ENCODE data around the gene BTBD10.

Gene BTBD10

GRCh38 chr11:13367115-13367514 is 95.9 kb downstream of the BTBD10 start:
- Histone ChIP-seq H3K9me3 (ENCODE audit: control insufficient read depth, low read depth, low read length) (no peaks in the 10 kb centered on the region), H3K4me1 (ENCODE audit: control insufficient read depth, low read depth, low read length) (no peaks in the 10 kb centered on the region), H3K27me3 (ENCODE audit: control insufficient read depth, insufficient read depth, low read length) (no peaks in the 10 kb centered on the region), H3K4me3 (ENCODE audit: low read length) (no peak overlapping the region), H3K36me3 (ENCODE audit: control insufficient read depth, low read depth, low read length) (no peaks in the 10 kb centered on the region), H3K27ac (ENCODE audit: low read length) (no peak overlapping the region), H3K9ac (ENCODE audit: low read length) (no peak overlapping the region)

- no peaks in the 10 kb centered on the region for H3K36me3 ChIP-seq (ENCODE audit: control insufficient read depth, low read depth, low read length)
- H3K27ac ChIP-seq (ENCODE audit: low read length), result no peak overlapping the region
- no peak overlapping the region for H3K4me3 ChIP-seq (ENCODE audit: low read length)
- no peaks in the 10 kb centered on the region for H3K4me1 ChIP-seq (ENCODE audit: control insufficient read depth, low read depth, low read length)
- no peak overlapping the region for H3K9ac ChIP-seq (ENCODE audit: low read length)
- no peaks in the 10 kb centered on the region for H3K27me3 ChIP-seq (ENCODE audit: control insufficient read depth, insufficient read depth, low read length)
- H3K9me3 ChIP-seq (ENCODE audit: control insufficient read depth, low read depth, low read length), result no peaks in the 10 kb centered on the region
Observed at GRCh38 chr11:13366266-13367026, 96.6 kb downstream of the BTBD10 start.

GRCh38 chr11:13364388-13364787 is 98.6 kb downstream of the BTBD10 start:
- Histone ChIP-seq H3K9ac (ENCODE audit: low read length) (no peak overlapping the region), H3K4me3 (ENCODE audit: low read length) (no peak overlapping the region), H3K4me1 (ENCODE audit: control insufficient read depth, low read depth, low read length) (no peaks in the 10 kb centered on the region), H3K27me3 (ENCODE audit: control insufficient read depth, insufficient read depth, low read length) (no peaks in the 10 kb centered on the region), H3K36me3 (ENCODE audit: control insufficient read depth, low read depth, low read length) (no peaks in the 10 kb centered on the region), H3K9me3 (ENCODE audit: control insufficient read depth, low read depth, low read length) (no peaks in the 10 kb centered on the region), H3K27ac (ENCODE audit: low read length) (no peak overlapping the region)

GRCh38 chr11:13362596-13363109 is 100.4 kb downstream of the BTBD10 start:
- H3K36me3 ChIP-seq (ENCODE audit: control insufficient read depth, low read depth, low read length), result no peaks in the 10 kb centered on the region
- no peaks in the 10 kb centered on the region for H3K27me3 ChIP-seq (ENCODE audit: control insufficient read depth, insufficient read depth, low read length)
- no peak overlapping the region for H3K4me3 ChIP-seq (ENCODE audit: low read length)
- H3K9me3 ChIP-seq (ENCODE audit: control insufficient read depth, low read depth, low read length), result no peaks in the 10 kb centered on the region
- no peak overlapping the region for H3K9ac ChIP-seq (ENCODE audit: low read length)
- no peak overlapping the region for H3K27ac ChIP-seq (ENCODE audit: low read length)
- H3K4me1 ChIP-seq (ENCODE audit: control insufficient read depth, low read depth, low read length), result no peaks in the 10 kb centered on the region

- Histone ChIP-seq H3K27me3 (ENCODE audit: control insufficient read depth, insufficient read depth, low read length) (no peaks in the 10 kb centered on the region), H3K27ac (ENCODE audit: low read length) (no peak overlapping the region), H3K9me3 (ENCODE audit: control insufficient read depth, low read depth, low read length) (no peaks in the 10 kb centered on the region), H3K36me3 (ENCODE audit: control insufficient read depth, low read depth, low read length) (no peaks in the 10 kb centered on the region), H3K4me3 (ENCODE audit: low read length) (no peak overlapping the region), H3K4me1 (ENCODE audit: control insufficient read depth, low read depth, low read length) (no peaks in the 10 kb centered on the region), H3K9ac (ENCODE audit: low read length) (no peak overlapping the region)
Observed at GRCh38 chr11:13358596-13359270, 104.3 kb downstream of the BTBD10 start.

- Histone ChIP-seq H3K9me3 (ENCODE audit: control insufficient read depth, low read depth, low read length) (no peaks in the 10 kb centered on the region), H3K36me3 (ENCODE audit: control insufficient read depth, low read depth, low read length) (no peaks in the 10 kb centered on the region), H3K9ac (ENCODE audit: low read length) (no peak overlapping the region), H3K4me1 (ENCODE audit: control insufficient read depth, low read depth, low read length) (no peaks in the 10 kb centered on the region), H3K27ac (ENCODE audit: low read length) (no peak overlapping the region), H3K4me3 (ENCODE audit: low read length) (no peak overlapping the region), H3K27me3 (ENCODE audit: control insufficient read depth, insufficient read depth, low read length) (no peaks in the 10 kb centered on the region)
Observed at GRCh38 chr11:13357232-13357631, 105.8 kb downstream of the BTBD10 start.

- H3K27me3 ChIP-seq (ENCODE audit: control insufficient read depth, insufficient read depth, low read length), result no peaks in the 10 kb centered on the region
- H3K4me3 ChIP-seq (ENCODE audit: low read length), result no peak overlapping the region
- H3K9me3 ChIP-seq (ENCODE audit: control insufficient read depth, low read depth, low read length), result no peaks in the 10 kb centered on the region
- H3K27ac ChIP-seq (ENCODE audit: low read length), result no peak overlapping the region
- no peak overlapping the region for H3K9ac ChIP-seq (ENCODE audit: low read length)
- no peaks in the 10 kb centered on the region for H3K36me3 ChIP-seq (ENCODE audit: control insufficient read depth, low read depth, low read length)
- H3K4me1 ChIP-seq (ENCODE audit: control insufficient read depth, low read depth, low read length), result no peaks in the 10 kb centered on the region
Observed at GRCh38 chr11:13355191-13355590, 107.8 kb downstream of the BTBD10 start.

- Histone ChIP-seq H3K36me3 (ENCODE audit: control insufficient read depth, low read depth, low read length) (no peaks in the 10 kb centered on the region), H3K27me3 (ENCODE audit: control insufficient read depth, insufficient read depth, low read length) (no peaks in the 10 kb centered on the region), H3K4me1 (ENCODE audit: control insufficient read depth, low read depth, low read length) (no peaks in the 10 kb centered on the region), H3K4me3 (ENCODE audit: low read length) (no peak overlapping the region), H3K9ac (ENCODE audit: low read length) (no peak overlapping the region), H3K27ac (ENCODE audit: low read length) (no peak overlapping the region), H3K9me3 (ENCODE audit: control insufficient read depth, low read depth, low read length) (no peaks in the 10 kb centered on the region)
Observed at GRCh38 chr11:13354335-13354734, 108.7 kb downstream of the BTBD10 start.

- H3K27ac ChIP-seq (ENCODE audit: low read length), result no peak overlapping the region
- no peaks in the 10 kb centered on the region for H3K9me3 ChIP-seq (ENCODE audit: control insufficient read depth, low read depth, low read length)
- no peaks in the 10 kb centered on the region for H3K27me3 ChIP-seq (ENCODE audit: control insufficient read depth, insufficient read depth, low read length)
- no peaks in the 10 kb centered on the region for H3K36me3 ChIP-seq (ENCODE audit: control insufficient read depth, low read depth, low read length)
- H3K4me1 ChIP-seq (ENCODE audit: control insufficient read depth, low read depth, low read length), result no peaks in the 10 kb centered on the region
- H3K9ac ChIP-seq (ENCODE audit: low read length), result no peak overlapping the region
- no peak overlapping the region for H3K4me3 ChIP-seq (ENCODE audit: low read length)
Observed at GRCh38 chr11:13352711-13353110, 110.3 kb downstream of the BTBD10 start.

- Histone ChIP-seq H3K9me3 (ENCODE audit: control insufficient read depth, low read depth, low read length) (no peaks in the 10 kb centered on the region), H3K27me3 (ENCODE audit: control insufficient read depth, insufficient read depth, low read length) (no peaks in the 10 kb centered on the region), H3K36me3 (ENCODE audit: control insufficient read depth, low read depth, low read length) (no peaks in the 10 kb centered on the region), H3K4me1 (ENCODE audit: control insufficient read depth, low read depth, low read length) (no peaks in the 10 kb centered on the region), H3K27ac (ENCODE audit: low read length) (no peak overlapping the region), H3K9ac (ENCODE audit: low read length) (no peak overlapping the region), H3K4me3 (ENCODE audit: low read length) (no peak overlapping the region)
Observed at GRCh38 chr11:13349581-13349980, 113.4 kb downstream of the BTBD10 start.

- no peak overlapping the region for H3K4me3 ChIP-seq (ENCODE audit: low read length)
- no peaks in the 10 kb centered on the region for H3K36me3 ChIP-seq (ENCODE audit: control insufficient read depth, low read depth, low read length)
- H3K27ac ChIP-seq (ENCODE audit: low read length), result no peak overlapping the region
- no peaks in the 10 kb centered on the region for H3K9me3 ChIP-seq (ENCODE audit: control insufficient read depth, low read depth, low read length)
- H3K27me3 ChIP-seq (ENCODE audit: control insufficient read depth, insufficient read depth, low read length), result no peaks in the 10 kb centered on the region
- no peaks in the 10 kb centered on the region for H3K4me1 ChIP-seq (ENCODE audit: control insufficient read depth, low read depth, low read length)
- no peak overlapping the region for H3K9ac ChIP-seq (ENCODE audit: low read length)
Observed at GRCh38 chr11:13349046-13349445, 114.0 kb downstream of the BTBD10 start.

- no peak overlapping the region for H3K9ac ChIP-seq (ENCODE audit: low read length)
- no peaks in the 10 kb centered on the region for H3K27me3 ChIP-seq (ENCODE audit: control insufficient read depth, insufficient read depth, low read length)
- H3K4me1 ChIP-seq (ENCODE audit: control insufficient read depth, low read depth, low read length), result no peaks in the 10 kb centered on the region
- no peak overlapping the region for H3K4me3 ChIP-seq (ENCODE audit: low read length)
- no peak overlapping the region for H3K27ac ChIP-seq (ENCODE audit: low read length)
- no peaks in the 10 kb centered on the region for H3K36me3 ChIP-seq (ENCODE audit: control insufficient read depth, low read depth, low read length)
- H3K9me3 ChIP-seq (ENCODE audit: control insufficient read depth, low read depth, low read length), result no peaks in the 10 kb centered on the region
Observed at GRCh38 chr11:13348305-13348704, 114.7 kb downstream of the BTBD10 start.

Measured in iPS-18a (cell line).